Stimulated activated naive CD8-positive, alpha-beta T cell treated with anti-CD3 and anti-CD28 coated beads, Interleukin-15, Interleukin-2, amounts not matched to agents 100 U/mL and 50 U/mL, for 24 hours (primary cell): ENCODE data around the gene FAS.
"Not testable (repeated sequence)": the region's sequence is repeated elsewhere in the genome, so short reads cannot be mapped to it uniquely, and the experiment has no call there.

ENCODE experiments used
- ATAC-seq: fragments of 150-1000 bp; cut with Tn5 transposase; one replicate; pipeline ENCODE4 v1.10.0; 2021
- DNase-seq: peaks from one replicate; pipeline ENCODE4 v3.0.0; 2021

FAS gene

DNA sequence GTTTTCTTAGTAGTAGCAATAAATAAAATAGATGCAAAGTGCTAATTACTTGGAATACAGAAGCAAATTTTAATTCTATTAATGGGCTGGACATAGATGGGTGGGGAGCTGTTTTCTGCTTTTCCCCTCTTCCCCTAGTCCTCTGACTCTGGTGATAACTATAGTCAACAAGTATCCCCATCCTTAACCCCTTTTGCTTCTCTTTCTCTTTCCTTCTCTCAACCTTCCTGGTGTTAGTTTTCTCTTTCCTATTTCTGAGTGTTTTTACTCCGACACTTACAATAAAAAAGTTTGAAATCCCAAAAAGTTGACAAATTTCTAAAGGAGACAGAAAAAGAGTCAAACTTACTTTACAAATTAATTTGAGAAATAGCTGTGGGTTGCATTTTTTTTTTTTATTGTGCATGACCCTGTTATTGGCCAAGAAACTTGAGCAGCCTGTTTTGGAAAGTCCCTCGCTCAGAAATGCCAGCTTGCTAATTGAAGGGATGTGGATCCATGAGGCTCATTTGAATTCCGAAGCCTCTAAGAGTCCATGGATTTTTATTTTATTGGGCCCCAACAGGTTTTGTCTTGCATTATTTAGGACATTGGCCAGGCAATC lies 2.4 kb downstream of the FAS start:
- DNase-seq = no peak
- ATAC-seq = no peak

GRCh38 chr10:88994019-88994418 lies 3.4 kb downstream of the FAS start:
- DNase-seq (no peak), ATAC-seq (no peak)

GRCh38 chr10:88995156-88995876 lies 4.7 kb downstream of the FAS start:
- DNase-seq (no peak), ATAC-seq (no peak)

GRCh38 chr10:88996927-88997326 lies 6.3 kb downstream of the FAS start:
- ATAC-seq (no peak), DNase-seq (no peak)

GRCh38 chr10:88999625-89000024 lies 9.0 kb downstream of the FAS start:
- no peak for DNase-seq

GRCh38 chr10:89001024-89001728 lies 10.6 kb downstream of the FAS start:
- ATAC-seq (peak; percentile 73), DNase-seq (no peak)

More at GRCh38 chr10:88999625-89000024, 9.0 kb downstream of the FAS start:
- no peak for ATAC-seq

- DNase-seq = no peak
- ATAC-seq = no peak
These were observed 11.1 kb downstream of the FAS start for GRCh38 chr10:89001729-89002072.

DNA sequence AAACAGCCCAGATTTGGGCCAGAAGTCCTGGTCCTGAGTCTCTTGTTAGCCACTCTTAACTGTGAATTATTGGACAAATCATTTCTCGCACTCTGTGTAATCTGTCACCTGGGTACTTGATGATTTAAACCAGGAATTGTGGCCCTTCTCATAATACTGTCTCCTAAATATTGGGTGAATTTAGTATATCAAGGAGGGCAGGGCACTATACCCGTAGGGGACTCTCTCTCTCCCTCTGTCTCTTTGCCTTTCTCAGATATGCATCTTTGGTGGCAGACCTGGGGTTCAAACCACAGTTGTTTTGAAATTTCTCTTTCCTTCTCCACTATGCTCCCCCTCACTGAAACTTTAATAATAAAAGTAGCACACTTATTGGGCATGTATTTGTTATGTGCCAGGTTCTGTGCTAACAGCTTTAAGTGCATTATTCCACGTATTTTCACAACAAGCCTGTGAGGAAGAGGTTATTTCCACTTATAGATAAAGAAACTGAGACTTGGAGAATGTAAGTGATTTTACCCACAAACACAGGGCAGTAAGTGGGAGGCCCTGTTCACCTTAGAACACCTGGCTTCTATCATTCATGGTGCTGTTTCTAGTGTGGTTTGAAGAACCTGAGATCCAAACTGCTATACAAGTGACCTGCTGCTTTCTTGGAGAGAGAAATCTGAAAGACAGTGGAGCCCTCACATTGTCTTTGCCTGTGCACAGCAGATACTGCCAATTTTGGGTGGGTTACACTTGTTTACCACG lies 11.8 kb downstream of the FAS start:
- DNase-seq (no peak), ATAC-seq (no peak)

- DNase-seq = no peak
- peak; percentile 75 for ATAC-seq
These were observed 12.7 kb downstream of the FAS start for GRCh38 chr10:89003344-89003743.

DNA sequence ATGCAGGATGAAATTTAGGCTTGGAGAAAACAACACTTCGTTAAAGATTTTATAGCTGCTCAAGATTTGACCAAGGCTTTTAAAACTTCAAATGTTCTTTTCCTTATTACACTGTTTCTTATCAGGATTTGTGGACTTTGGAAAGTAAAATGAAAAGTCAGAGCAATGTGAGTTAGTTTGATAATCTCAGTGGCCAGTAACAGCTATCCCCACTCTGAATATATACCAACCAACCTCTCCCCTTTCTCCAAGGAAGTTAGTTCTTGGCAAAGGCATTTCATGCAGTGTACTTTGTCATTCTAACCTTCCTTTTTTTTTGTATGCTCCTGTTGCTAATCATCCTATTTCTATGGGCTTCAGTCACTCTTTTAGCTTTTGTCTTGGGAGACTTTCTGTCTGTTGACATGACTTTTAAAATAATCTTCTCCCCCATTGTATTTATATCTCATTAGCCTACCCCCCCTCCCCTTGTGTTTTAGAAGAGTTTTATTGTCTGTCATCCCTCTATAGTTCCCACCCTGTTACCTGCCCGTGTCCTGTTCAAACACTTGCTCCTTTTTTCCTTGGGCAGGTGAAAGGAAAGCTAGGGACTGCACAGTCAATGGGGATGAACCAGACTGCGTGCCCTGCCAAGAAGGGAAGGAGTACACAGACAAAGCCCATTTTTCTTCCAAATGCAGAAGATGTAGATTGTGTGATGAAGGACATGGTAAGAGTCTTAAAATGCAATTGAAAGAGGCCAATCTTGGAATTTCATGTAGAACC lies 16.7 kb downstream of the FAS start:
- DNase-seq = no peak
- ATAC-seq = no peak

GRCh38 chr10:89018700-89019346 lies 28.2 kb downstream of the FAS start:
- DNase-seq, ATAC-seq: not testable (repeated sequence)

DNA sequence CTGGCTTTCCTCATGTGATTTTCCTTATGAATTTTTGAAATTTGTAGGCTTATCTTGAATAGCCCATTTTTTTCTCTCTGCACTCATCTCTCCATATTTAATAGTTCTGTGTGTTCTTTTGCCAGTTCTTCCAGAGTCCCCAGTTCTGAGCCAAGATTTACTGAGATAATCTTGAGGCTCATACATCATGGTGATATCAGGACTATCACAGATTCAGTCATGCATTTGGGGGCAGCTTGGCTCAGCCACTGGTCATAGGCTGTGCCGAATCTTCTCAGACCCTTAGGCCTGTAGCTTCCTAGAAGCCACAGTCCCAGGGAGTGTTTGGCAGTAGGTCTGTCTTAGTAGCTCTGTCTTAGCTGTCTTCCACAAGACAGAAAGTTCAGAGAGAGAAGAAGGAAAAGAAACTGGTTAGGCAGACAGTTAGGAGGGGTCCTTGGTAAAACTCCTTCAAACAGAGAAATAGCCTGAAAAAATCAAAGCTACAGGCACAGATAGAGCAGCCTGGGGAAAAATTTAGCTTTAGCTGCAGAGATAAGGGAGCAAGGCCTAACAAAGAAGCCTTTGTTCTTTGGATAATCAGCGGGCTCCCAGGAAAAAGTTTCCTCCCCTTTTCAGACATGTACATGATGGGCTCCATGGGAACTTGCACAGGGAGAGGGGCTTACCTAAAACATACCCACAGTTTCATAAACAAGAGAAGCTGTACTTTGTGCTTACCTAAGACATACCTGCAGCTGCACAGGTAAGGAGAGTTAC lies 29.1 kb downstream of the FAS start:
- ATAC-seq (no peak), DNase-seq (no peak)

DNA sequence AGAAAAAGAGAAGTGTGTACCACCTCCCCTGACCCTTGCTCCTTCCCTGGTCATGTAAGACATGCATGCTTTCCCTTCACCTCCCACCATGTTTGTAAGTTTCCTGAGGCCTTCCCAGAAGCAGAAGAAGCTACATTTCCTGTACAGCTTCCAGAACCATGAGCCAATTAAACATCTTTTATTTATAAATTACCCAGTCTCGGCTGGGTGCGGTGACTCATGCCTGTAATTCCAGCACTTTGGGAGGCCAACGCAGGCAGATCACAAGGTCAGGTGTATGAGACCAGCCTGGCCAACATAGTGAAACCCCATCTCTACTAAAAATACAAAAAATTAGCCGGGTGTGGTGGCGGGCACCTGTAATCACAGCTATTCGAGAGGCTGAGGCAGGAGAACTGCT lies 30.9 kb downstream of the FAS start:
- ATAC-seq, DNase-seq: not testable (repeated sequence)

DNA sequence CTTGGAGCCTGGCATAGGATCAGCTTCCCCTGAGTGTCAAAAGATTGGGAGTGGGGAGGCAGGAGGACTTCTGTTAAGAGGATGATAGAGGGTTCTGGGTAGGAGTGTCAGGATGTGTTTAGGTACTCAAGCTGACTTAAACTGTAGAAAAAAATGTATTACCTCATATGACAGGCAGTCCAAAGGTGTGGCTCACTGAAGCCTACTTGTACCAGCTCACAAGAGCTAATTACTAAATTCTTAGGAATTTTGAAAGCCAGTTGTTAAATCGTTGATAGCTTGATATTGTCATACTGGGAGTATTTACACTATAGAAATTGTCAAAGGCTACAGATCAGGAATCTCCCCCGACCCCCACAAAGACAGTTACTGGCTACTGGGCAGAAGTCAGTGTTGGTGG lies 32.1 kb downstream of the FAS start:
- no peak for DNase-seq
- no peak for ATAC-seq

- ATAC-seq = no peak
- DNase-seq = no peak
These were observed 34.9 kb downstream of the FAS start for GRCh38 chr10:89025453-89025852.

- no peak for ATAC-seq
- no peak for DNase-seq
These were observed 38.6 kb downstream of the FAS start for GRCh38 chr10:89029181-89029580.

GRCh38 chr10:89029785-89030437 lies 39.3 kb downstream of the FAS start:
- DNase-seq = peak; percentile 79
- peak; percentile 47 for ATAC-seq

DNA sequence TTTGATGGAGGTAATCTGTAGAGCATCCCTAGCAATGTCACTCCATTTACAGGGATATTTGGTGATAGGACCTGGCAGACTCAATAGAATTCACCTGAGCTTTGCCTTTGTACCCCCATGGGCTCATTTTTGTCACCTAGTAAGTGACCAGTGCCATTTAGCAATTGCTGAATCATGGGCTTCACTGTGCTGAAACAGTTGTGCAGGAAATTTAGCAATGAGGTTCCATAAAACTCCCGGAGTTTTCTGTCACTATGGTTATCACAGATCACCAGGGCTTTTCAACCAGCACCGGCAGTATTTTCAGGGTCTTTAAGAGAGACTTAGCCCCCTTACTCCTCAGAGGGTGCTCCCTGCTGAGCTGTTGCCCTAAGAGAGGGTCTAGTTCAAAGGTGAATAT lies 40.2 kb downstream of the FAS start:
- no peak for DNase-seq
- no peak for ATAC-seq

DNA sequence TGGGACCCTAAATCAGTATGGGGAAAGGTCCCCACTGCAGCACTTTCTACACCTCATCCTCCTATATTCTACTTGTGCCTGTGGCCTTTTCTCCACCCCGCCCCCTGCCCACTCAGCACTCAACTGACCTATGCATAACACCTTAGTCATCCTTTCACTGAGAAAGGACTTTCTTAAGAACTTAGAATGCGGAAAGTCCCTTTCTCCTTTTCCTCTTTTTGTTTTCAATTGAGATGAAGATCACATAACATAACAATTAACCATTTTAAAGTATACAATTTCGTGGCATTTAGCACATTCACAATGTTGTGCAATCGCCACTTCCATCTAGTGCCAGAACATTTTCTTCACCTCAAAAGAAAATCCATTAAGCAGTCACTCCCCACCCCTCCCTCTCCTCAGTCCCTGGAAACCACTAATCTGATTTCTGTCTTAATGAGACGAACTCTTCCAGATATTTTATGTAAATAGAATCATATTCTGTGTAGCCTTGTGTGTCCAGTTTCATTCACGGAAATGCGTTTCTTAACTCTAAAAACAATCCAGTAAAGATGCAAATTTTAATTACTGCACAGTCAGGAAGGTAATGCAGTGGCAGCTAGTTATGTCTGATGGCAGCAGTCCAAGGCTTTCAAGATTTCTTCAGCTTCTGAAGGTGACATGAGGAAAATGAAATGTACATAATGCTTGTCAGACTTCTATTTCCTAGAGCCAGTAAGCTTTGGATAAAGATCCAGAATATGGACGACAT lies 41.7 kb downstream of the FAS start:
- peak; percentile 94 for ATAC-seq
- DNase-seq = peak; percentile 72
